T-helper 2 cell treated with Interferon-gamma antibody and Interleukin-4, amounts not matched to agents 5 μg/mL and 100 μg/mL, for 36 hours (primary cell): ENCODE results near the gene DPYSL4.
"Not testable (repeated sequence)": the region's sequence is repeated elsewhere in the genome, so short reads cannot be mapped to it uniquely, and the experiment has no call there.

Experiments
- DNase-seq: peaks from one replicate; pipeline ENCODE4 v3.0.0; 2021; ENCODE audit warnings: low spot score
- H3K27ac Mint-ChIP-seq: one replicate; pipeline ENCODE4 v1.8.0; 2021; ENCODE audit warnings: mild to moderate bottlenecking, mixed read lengths
- H3K27me3 Mint-ChIP-seq: one replicate; pipeline ENCODE4 v1.8.0; 2021; ENCODE audit warnings: low read depth, mixed read lengths
- H3K36me3 Mint-ChIP-seq: one replicate; pipeline ENCODE4 v1.8.0; 2021; ENCODE audit warnings: low read depth, mixed read lengths
- H3K4me1 Mint-ChIP-seq: one replicate; pipeline ENCODE4 v1.8.0; 2021; ENCODE audit warnings: low read depth, mixed read lengths
- H3K4me3 Mint-ChIP-seq: one replicate; pipeline ENCODE4 v1.8.0; 2022; ENCODE audit warnings: mild to moderate bottlenecking, moderate library complexity, mixed read lengths
- H3K9me3 Mint-ChIP-seq: one replicate; pipeline ENCODE4 v1.8.0; 2021; ENCODE audit warnings: mixed read lengths

DPYSL4 gene

DNA sequence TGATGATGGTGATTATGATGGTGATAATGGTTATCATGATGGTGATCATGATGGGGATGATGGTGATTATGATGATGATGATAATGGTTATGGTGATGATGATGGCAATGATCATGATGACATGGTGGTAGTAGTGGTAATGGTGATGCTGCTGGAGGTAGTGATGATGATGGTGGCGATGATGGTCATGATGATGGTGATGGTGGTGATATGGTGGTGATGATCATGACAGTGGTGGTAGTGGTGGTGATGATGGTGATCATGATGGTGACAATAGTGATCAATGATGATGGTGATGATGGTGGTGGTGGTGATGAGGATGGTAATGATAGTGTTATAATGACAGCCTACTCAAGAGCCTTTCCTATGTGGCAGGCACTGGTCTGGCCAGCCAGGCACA lies 31.8 kb upstream of the DPYSL4 start:
- no peak overlapping the region for H3K27ac Mint-ChIP-seq
- H3K4me1 Mint-ChIP-seq, result peaks cover 13% of the 10 kb centered on the region

DNA sequence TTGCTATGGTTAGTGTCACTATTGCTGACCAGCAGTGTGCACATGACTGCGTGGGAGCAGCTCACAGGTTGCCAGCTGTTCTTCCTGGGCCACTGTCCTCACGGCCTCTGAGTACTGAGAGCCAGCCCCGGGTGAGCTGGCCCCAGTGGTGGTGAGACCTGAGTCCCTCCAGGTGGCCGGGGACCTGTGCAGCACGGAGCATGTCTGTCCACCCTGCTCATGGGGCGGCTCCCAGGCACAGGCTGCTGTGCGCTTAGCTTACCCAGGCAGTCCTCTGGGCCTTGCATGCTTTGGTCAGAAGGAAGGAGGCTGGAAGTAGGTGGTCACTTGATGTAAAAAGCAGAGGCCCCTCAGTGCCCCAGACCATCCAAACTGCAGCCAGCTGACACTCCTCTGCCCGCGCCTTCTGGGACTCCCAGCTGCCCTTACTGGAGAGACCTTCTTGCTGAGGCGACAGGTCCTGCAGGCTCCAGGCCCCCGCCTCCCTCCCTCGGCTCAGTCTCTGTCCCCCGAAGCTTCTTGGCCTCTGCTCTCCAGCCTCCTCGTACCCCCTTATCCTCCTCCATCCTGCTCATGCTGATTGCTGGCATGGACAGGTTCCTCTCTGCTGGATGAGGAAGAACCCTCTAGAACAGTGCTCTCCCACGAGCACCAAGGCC lies 30.9 kb upstream of the DPYSL4 start:
- Mint-ChIP-seq H3K36me3 (no peaks in the 10 kb centered on the region), H3K27me3 (no peaks in the 10 kb centered on the region), H3K4me1 (peaks cover 14% of the 10 kb centered on the region), H3K9me3 (no peaks in the 10 kb centered on the region), H3K27ac (no peak overlapping the region), H3K4me3 (no peak overlapping the region)
- DNase-seq, result no peak

More for the DNA sequence above, 31.8 kb upstream of the DPYSL4 start:
- no peak for DNase-seq
- Mint-ChIP-seq H3K4me3 (no peak overlapping the region), H3K36me3 (no peaks in the 10 kb centered on the region), H3K9me3 (no peaks in the 10 kb centered on the region), H3K27me3 (no peaks in the 10 kb centered on the region)

DNA sequence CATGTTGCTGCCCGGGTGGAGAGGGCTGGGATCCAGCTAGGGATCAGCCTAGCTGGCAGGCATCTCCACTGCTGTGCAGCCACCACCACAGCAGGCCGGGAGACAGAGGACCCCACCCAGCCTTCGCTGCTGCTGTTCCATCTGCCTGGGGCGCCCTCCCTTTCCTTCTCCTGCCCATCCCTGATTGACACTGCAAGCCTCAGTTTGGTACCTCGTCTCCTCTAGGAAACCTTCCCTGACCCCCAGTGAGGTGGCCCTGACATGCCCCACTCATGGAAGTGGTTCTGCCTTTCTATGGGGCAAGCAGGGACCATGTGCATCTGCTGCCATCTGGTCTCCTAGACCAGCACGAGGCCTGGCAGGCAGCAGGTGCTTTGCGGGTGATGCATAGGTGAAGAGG lies 30.4 kb upstream of the DPYSL4 start:
- Mint-ChIP-seq H3K4me3 (no peak overlapping the region), H3K27me3 (no peaks in the 10 kb centered on the region), H3K27ac (no peak overlapping the region), H3K36me3 (no peaks in the 10 kb centered on the region), H3K9me3 (no peaks in the 10 kb centered on the region), H3K4me1 (peaks cover 15% of the 10 kb centered on the region)
- no peak for DNase-seq

DNA sequence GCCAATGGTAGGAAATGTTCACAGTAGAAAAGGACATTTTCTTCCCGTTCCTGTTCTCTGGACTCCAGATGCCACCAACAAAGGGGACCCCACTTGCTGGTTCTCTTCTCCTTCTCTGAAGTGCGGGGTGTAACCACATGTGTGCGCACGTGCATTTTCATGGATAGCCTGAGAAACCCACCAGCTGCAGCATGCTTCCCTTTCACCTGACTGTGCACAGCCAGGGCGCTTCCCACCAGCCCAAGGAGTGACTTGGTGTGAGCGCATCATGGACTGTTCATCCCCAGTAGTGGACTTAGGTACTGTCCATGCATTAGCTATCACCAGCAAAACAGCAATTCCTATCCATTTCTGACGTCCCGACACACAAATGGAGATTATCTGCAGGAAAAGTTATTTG lies 29.6 kb upstream of the DPYSL4 start:
- no peak for DNase-seq
- H3K27me3 Mint-ChIP-seq, result no peaks in the 10 kb centered on the region
- peaks cover 19% of the 10 kb centered on the region for H3K4me1 Mint-ChIP-seq
- peaks cover 1% of the 10 kb centered on the region for H3K36me3 Mint-ChIP-seq
- H3K4me3 Mint-ChIP-seq, result no peak overlapping the region
- H3K27ac Mint-ChIP-seq, result no peak overlapping the region
- no peaks in the 10 kb centered on the region for H3K9me3 Mint-ChIP-seq

DNA sequence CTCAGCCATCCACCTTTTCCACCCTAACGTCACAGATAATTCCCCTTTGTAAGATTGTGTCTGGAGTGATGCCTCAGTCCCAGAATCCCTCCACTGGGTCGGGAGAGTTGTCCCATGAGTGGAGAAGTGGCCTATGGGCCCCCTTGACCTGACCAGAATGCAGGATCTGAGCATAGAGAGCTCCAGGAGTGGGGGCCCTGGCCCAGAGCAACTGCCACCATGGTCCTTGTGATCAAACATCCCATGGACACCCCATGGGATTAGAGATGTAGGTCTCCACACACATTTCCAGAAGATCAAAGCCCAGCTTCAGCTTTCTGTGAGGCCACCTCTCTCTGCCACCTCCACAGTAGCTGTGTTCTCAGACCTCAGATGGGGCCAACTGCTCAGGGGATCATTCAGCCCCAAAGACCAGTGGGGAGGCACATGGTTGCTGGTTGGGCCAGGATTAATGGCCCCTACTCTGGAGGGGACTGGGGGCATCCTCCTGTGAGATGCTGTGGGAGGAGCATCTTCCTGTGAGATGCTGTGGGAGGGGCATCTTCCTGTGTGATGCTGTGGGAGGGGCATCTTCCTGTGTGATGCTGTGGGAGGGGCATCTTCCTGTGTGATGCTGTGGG lies 28.5 kb upstream of the DPYSL4 start:
- H3K4me1 Mint-ChIP-seq, result peaks cover 24% of the 10 kb centered on the region
- H3K9me3 Mint-ChIP-seq, result no peaks in the 10 kb centered on the region
- H3K27ac Mint-ChIP-seq, result peak overlapping the region; percentile 87
- no peak overlapping the region for H3K4me3 Mint-ChIP-seq
- H3K36me3 Mint-ChIP-seq, result peaks cover 1% of the 10 kb centered on the region
- peak; percentile 45 for DNase-seq
- H3K27me3 Mint-ChIP-seq, result no peaks in the 10 kb centered on the region

DNA sequence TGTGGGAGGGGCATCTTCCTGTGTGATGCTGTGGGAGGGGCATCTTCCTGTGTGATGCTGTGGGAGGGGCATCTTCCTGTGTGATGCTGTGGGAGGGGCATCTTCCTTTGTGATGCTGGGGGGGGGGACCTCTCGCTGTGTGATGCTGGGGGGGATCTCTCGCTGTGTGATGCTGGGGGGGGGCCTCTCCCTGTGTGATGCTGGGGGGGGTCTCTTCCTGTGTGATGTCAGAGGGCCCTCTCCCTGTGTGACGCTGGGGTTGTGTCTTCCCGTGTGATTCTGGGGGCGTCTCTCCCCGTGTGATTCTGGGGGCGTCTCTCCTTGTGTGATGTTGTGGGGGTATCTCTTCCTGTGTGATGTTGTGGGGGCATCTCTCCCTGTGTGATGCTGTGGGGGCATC lies 27.9 kb upstream of the DPYSL4 start:
- H3K36me3 Mint-ChIP-seq, result peaks cover 1% of the 10 kb centered on the region
- H3K4me3 Mint-ChIP-seq, result peak overlapping the region; percentile 73
- H3K27me3 Mint-ChIP-seq, result no peaks in the 10 kb centered on the region
- peak overlapping the region; percentile 98 for H3K27ac Mint-ChIP-seq
- peak; percentile 30 for DNase-seq
- H3K4me1 Mint-ChIP-seq, result peaks cover 29% of the 10 kb centered on the region
- no peaks in the 10 kb centered on the region for H3K9me3 Mint-ChIP-seq

DNA sequence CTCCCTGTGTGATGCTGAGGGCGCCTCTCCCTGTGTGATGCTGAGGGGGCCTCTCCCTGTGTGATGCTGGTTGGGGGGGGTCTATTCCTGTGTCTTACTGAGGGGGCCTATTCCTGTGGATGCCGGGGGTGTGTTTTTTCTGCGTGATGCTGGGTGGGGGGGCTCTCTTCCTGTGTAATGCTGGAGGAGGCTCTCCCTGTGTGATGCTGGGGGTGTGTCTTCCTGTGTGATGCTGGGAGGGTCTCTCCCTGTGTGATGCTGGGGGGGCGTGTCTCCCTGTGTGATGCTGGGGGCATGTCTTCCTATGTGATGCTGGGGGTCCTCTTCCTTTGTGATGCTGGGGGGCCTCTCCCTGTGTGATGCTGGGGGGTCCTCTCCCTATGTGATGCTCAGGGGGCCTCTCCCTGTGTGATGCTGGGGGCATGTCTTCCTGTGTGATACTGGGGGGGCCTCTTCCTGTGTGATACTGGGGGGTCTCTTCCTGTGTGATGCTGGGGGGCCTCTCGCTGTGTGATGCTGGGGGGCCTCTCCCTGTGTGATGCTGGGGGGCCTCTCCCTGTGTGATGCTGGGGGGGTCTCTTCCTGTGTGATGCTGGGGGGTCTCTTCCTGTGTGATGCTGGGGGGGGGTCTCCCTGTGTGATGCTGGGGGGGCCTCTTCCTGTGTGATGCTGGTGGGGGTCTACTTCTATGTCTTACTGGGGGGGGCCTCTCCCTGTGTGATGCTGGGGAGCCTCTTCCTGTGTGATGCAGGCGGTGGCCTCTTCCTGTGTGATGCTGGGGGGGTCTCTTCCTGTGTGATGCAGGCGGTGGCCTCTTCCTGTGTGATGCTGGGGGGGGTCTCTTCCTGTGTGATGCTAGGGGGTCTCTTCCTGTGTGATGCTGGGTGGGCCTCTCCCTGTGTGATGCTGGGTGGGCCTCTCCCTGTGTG lies 27.2 kb upstream of the DPYSL4 start:
- not testable (repeated sequence) for H3K9me3 Mint-ChIP-seq, H3K36me3 Mint-ChIP-seq, H3K27me3 Mint-ChIP-seq
- DNase-seq, result peak; percentile 36
- H3K4me1 Mint-ChIP-seq, result peaks cover 30% of the 10 kb centered on the region
- H3K27ac Mint-ChIP-seq, result peak overlapping the region; percentile 98
- H3K4me3 Mint-ChIP-seq, result peak overlapping the region; percentile 73

DNA sequence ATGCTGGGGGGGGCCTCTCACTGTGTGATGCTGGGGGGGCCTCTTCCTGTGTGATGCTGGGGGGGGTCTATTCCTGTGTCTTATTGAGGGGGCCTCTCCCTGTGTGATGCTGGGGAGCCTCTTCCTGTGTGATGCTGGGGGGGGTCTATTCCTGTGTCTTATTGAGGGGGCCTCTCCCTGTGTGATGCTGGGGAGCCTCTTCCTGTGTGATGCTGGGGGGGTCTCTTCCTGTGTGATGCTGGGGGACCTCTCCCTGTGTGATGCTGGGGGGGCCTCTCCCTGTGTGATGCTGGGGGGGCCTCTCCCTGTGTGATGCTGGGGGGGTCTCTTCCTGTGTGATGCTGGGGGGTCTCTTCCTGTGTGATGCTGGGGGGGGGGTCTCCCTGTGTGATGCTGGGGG lies 26.5 kb upstream of the DPYSL4 start:
- peak overlapping the region; percentile 98 for H3K27ac Mint-ChIP-seq
- H3K9me3 Mint-ChIP-seq, H3K36me3 Mint-ChIP-seq, H3K4me3 Mint-ChIP-seq, DNase-seq, H3K27me3 Mint-ChIP-seq: not testable (repeated sequence)
- peaks cover 30% of the 10 kb centered on the region for H3K4me1 Mint-ChIP-seq

DNA sequence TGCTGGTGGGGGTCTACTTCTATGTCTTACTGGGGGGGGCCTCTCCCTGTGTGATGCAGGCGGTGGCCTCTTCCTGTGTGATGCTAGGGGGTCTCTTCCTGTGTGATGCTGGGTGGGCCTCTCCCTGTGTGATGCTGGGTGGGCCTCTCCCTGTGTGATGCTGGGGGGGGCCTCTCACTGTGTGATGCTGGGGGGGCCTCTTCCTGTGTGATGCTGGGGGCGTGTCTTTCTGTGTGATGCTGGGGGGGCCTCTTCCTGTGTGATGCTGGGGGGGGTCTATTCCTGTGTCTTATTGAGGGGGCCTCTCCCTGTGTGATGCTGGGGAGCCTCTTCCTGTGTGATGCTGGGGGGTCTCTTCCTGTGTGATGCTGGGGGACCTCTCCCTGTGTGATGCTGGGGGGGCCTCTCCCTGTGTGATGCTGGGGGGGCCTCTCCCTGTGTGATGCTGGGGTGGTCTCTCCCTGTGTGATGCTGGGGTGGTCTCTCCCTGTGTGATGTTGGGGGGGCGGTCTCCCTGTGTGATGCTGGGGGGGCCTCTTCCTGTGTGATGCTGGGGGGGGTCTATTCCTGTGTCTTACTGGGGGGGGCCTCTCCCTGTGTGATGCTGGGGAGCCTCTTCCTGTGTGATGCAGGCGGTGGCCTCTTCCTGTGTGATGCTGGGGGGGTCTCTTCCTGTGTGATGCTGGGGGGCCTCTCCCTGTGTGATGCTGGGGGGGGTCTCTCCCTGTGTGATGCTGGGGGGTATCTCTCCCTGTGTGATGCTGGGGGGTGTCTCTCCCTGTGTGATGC lies 25.7 kb upstream of the DPYSL4 start:
- DNase-seq, H3K36me3 Mint-ChIP-seq: not testable (repeated sequence)
- H3K27ac Mint-ChIP-seq, result peak overlapping the region; percentile 93

DNA sequence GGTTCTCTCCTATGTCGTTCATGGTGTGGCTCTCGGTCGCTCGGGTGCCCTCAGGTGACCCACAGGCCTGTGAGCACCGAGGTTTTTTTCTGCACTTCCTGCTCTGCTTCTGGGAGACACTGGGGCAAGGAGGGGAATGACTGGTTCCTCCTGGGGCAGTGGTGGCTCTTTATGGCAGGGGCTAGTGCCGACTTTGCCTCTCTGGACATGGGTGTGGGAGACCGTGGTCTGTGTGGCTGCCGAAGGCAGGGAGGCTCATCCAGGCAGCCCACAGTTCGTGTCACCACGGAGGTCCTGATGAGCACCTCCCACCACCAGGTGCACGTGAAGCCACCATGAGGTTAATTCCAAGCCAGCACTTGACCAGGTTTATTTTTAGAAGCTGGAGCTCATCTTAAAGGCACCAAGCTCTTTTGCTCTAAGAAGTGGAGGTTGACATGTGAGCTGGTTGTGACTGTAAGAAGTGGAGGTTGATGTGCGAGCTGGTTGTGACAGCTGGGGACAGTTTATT lies 24.7 kb upstream of the DPYSL4 start:
- H3K27ac Mint-ChIP-seq, result peak overlapping the region; percentile 100
- H3K9me3 Mint-ChIP-seq, result no peaks in the 10 kb centered on the region
- no peaks in the 10 kb centered on the region for H3K27me3 Mint-ChIP-seq
- peak; percentile 44 for DNase-seq
- peaks cover 38% of the 10 kb centered on the region for H3K4me1 Mint-ChIP-seq
- peaks cover 1% of the 10 kb centered on the region for H3K36me3 Mint-ChIP-seq
- H3K4me3 Mint-ChIP-seq, result peak overlapping the region; percentile 80

More for the DNA sequence above, 25.7 kb upstream of the DPYSL4 start:
- H3K27me3 Mint-ChIP-seq, H3K9me3 Mint-ChIP-seq: not testable (repeated sequence)
- H3K4me1 Mint-ChIP-seq, result peaks cover 31% of the 10 kb centered on the region
- H3K4me3 Mint-ChIP-seq, result peak overlapping the region; percentile 29

DNA sequence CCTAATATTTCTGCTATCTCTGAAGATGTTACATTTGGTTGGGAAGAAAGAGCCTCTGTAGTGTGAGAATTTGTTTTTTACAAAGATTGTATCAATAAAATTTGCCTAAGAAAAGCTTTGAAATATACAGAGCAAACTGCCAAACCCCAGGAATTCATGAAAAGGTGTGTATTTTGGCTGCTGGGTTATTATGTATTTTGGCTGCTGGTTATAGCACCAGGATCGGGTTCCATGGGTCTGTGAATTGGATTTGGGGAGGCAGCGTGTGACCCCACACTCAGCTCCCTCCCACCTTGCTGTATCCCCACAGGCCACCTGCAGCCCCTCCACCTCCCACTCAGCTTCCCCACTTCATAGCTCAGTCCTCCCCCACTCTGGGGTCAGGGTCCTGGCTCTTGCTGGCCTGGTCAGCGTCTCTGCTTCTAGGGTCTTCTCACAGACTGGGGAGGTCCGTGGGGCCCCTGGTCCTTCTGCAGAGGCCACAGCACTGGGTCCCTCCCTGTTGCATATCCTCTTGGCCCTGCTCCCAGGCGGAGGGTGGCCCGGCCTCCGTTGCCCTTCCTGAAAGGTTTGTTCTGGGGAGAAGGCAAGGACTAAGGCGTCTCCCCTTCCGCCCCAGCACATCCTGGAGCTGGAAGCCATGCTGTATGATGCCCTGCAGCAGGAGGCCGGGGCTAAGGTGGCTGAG lies 24.0 kb upstream of the DPYSL4 start:
- H3K9me3 Mint-ChIP-seq, result no peaks in the 10 kb centered on the region
- peaks cover 1% of the 10 kb centered on the region for H3K36me3 Mint-ChIP-seq
- H3K27ac Mint-ChIP-seq, result peak overlapping the region; percentile 100
- H3K4me3 Mint-ChIP-seq, result peak overlapping the region; percentile 80
- H3K4me1 Mint-ChIP-seq, result peaks cover 38% of the 10 kb centered on the region
- no peaks in the 10 kb centered on the region for H3K27me3 Mint-ChIP-seq
- no peak for DNase-seq

DNA sequence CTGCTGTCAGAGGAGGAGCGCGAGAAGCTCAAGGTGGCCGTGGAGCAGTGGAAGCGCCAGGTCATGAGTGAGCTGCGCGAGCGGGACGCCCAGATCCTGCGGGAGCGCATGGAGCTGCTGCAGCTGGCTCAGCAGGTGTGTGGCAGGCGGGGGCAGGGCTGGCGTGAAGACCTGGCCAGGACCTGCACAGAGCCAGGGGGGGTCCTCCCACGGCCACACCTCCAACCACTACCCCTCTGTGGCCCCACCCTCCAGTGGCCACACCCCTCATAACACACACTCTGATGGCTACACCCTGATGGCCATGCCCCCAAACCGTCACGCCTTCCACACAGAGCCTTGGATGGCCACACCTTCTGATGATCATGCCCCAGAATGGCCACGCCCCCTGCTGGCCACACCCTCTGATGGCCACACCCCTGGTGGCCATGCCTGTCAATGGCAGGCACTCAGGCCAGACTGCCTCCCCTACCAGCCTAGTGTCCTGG lies 23.4 kb upstream of the DPYSL4 start:
- Mint-ChIP-seq H3K9me3 (no peaks in the 10 kb centered on the region), H3K27me3 (no peaks in the 10 kb centered on the region), H3K27ac (peak overlapping the region; percentile 100), H3K4me3 (no peak overlapping the region), H3K4me1 (peaks cover 34% of the 10 kb centered on the region), H3K36me3 (peaks cover 1% of the 10 kb centered on the region)
- DNase-seq, result peak; percentile 69
